Endothelial cell of umbilical vein (primary cell): Measurements from ENCODE around the gene SCGN. TPM values are rescaled to one million over a fixed set of nuclear protein-coding genes. Genes with fewer than 3 reads are reported as not detected.

Source experiments
- BruUV-seq: library from RNA; stranded (reverse); fragments of 400-500 nt; replicated peaks from 2 replicates; lab custom pipeline; 2021; lab: Mats Ljungman, UMichigan
- CTCF ChIA-PET: fragments of 300-600, 350-600 bp; sonication (Branson Sonifier 250); formaldehyde crosslinking; loops from one replicate; lab custom pipeline; 2021; ENCODE audit warnings: antibody characterized with exemption, inconsistent platforms; lab: Charles Lee
- POLR2A ChIA-PET: fragments of 300-600, 350-600 bp; sonication (Branson Sonifier 250); formaldehyde crosslinking; loops from one replicate; lab custom pipeline; 2021; ENCODE audit warnings: antibody characterized with exemption, inconsistent platforms; lab: Charles Lee
- DNase-seq: peaks from one replicate; pipeline ENCODE4 v3.0.0-alpha.2; 2011; ENCODE audit warnings: low read depth, low spot score
- FAIRE-seq: peaks from 2 replicates; lab custom pipeline; 2011; peaks lifted over from hg19 to GRCh38; lab: Jason Lieb, UNC
- H2AFZ ChIP-seq: 2 replicates; pipeline ENCODE4 v1.6.0; 2012; ENCODE audit warnings: low read depth, low read length, control low read depth, inconsistent platforms
- H3K27ac ChIP-seq: 2 replicates; pipeline ENCODE4 v1.5.1; 2011; ENCODE audit warnings: low read depth, mild to moderate bottlenecking, control low read depth, low read length, moderate library complexity; ENCODE audit not compliant: insufficient read depth
- H3K27me3 ChIP-seq, 2 experiments: 2 replicates each; pipeline versions ENCODE4 v1.6.0 to v1.6.1; 2011; ENCODE audit warnings: low read length in 2 of 2, mixed read lengths in 1 of 2; ENCODE audit not compliant: control insufficient read depth in 2 of 2, insufficient read depth in 2 of 2
- H3K36me3 ChIP-seq, 2 experiments: 2 replicates in 1 of 2; 3 replicates in 1 of 2; pipeline ENCODE4 v1.5.1; 2011; ENCODE audit warnings: low read length in 2 of 2, mild to moderate bottlenecking in 1 of 2, moderate library complexity in 1 of 2; ENCODE audit not compliant: control insufficient read depth in 2 of 2, insufficient read depth in 2 of 2; ENCODE audit errors: extremely low read depth in 1 of 2
- H3K4me1 ChIP-seq: 3 replicates; pipeline ENCODE4 v1.5.1; 2011; ENCODE audit warnings: mild to moderate bottlenecking, low read length; ENCODE audit not compliant: control insufficient read depth, insufficient read depth; ENCODE audit errors: extremely low read depth
- H3K4me2 ChIP-seq: 2 replicates; pipeline ENCODE4 v1.6.1; 2011; ENCODE audit warnings: low read length, control low read depth, mixed read lengths; ENCODE audit not compliant: insufficient read depth
- H3K4me3 ChIP-seq, 3 experiments: fragments of 200-600 bp in 1 of 3; sonication (generic), shearing (Covaris generic) in 1 of 3; replicated peaks in 1 of 3; 2 replicates each; pipeline ENCODE4 v1.5.1; 2011 to 2016; ENCODE audit warnings: control low read depth in 3 of 3, low read length in 3 of 3, mild to moderate bottlenecking in 2 of 3, inconsistent platforms in 1 of 3, low read depth in 1 of 3, moderate library complexity in 1 of 3; ENCODE audit not compliant: insufficient read depth in 1 of 3
- H3K79me2 ChIP-seq: 2 replicates; pipeline ENCODE4 v1.6.0; 2012; ENCODE audit warnings: low read length, inconsistent platforms; ENCODE audit not compliant: control insufficient read depth, insufficient read depth
- H3K9ac ChIP-seq: replicated peaks from 2 replicates; pipeline ENCODE3; 2011; ENCODE audit warnings: low read length, control low read depth; ENCODE audit not compliant: insufficient read depth; ENCODE audit errors: extremely low read depth
- H3K9me1 ChIP-seq: replicated peaks from 3 replicates; pipeline ENCODE4 v1.6.0; 2011; ENCODE audit warnings: mild to moderate bottlenecking, low read length; ENCODE audit not compliant: control insufficient read depth, insufficient read depth; ENCODE audit errors: extremely low read depth
- H3K9me3 ChIP-seq: replicated peaks from 2 replicates; pipeline ENCODE4 v1.5.1; 2012; ENCODE audit warnings: low read length, inconsistent platforms; ENCODE audit not compliant: control insufficient read depth, insufficient read depth
- H4K20me1 ChIP-seq: replicated peaks from 2 replicates; pipeline ENCODE3; 2011; ENCODE audit warnings: mild to moderate bottlenecking, low read length; ENCODE audit not compliant: control insufficient read depth, insufficient read depth; ENCODE audit errors: extremely low read depth
- EZH2 ChIP-seq: IDR thresholded peaks from 2 replicates; pipeline ENCODE4 v1.6.1; 2012; ENCODE audit warnings: borderline replicate concordance, low read depth, mild to moderate bottlenecking, moderate library complexity, low read length, inconsistent platforms; ENCODE audit not compliant: severe bottlenecking
- FOS ChIP-seq: IDR thresholded peaks from 2 replicates; pipeline ENCODE4 v1.6.1; 2011; ENCODE audit warnings: mild to moderate bottlenecking, low read length, moderate library complexity, borderline replicate concordance; ENCODE audit not compliant: insufficient read depth
- JUN ChIP-seq: IDR thresholded peaks from 2 replicates; pipeline ENCODE4 v1.6.1; 2011; ENCODE audit warnings: borderline replicate concordance, low read depth; ENCODE audit not compliant: insufficient read length, insufficient read depth
- MYC ChIP-seq: IDR thresholded peaks from one replicate; pipeline ENCODE4 v1.6.1; 2011; ENCODE audit warnings: mild to moderate bottlenecking, low read depth, low read length
- dilution Hi-C: fragments of 300-500 bp; cut with MboI; formaldehyde crosslinking; loops from one replicate; pipeline ENCODE4 v1.15.0; 2019; ENCODE audit warnings: low sequenced_read_pairs; ENCODE audit not compliant: extremely low pct_ligation_motif_present
- intact Hi-C: fragments of 100-400 bp; cut with micrococcal nuclease; formaldehyde crosslinking; loops from one replicate; pipeline ENCODE4 v1.10.0; 2022
- polyA plus RNA-seq, 4 experiments: library from polyadenylated mRNA; depleted of rRNA in 3 of 4; stranded (reverse) in 3 of 4; unstranded in 1 of 4; fragments of >200 nt; gene quantifications; 2 replicates each; pipeline versions ENCODE4 v1.2.1 to v1.2.3, GENCODE V29; 2011 to 2012; ENCODE audit warnings: missing spikeins in 1 of 4
- total RNA-seq: library from RNA; stranded (reverse); gene quantifications from 2 replicates; pipeline ENCODE4 v1.2.3, GENCODE V29; 2021
- TF ChIP-seq, protein P1 (sequence below): IDR thresholded peaks from 2 replicates; pipeline ENCODE4 v1.6.1; 2011; ENCODE audit not compliant: insufficient read depth, insufficient read length
- TF ChIP-seq, protein P2 (sequence below), 2 donors: IDR thresholded peaks; 1 replicate in 1 of 2; 2 replicates in 1 of 2; pipeline ENCODE4 v1.5.1; 2011; ENCODE audit warnings: low read length in 2 of 2, mild to moderate bottlenecking in 2 of 2, moderate library complexity in 2 of 2, control low read depth in 1 of 2, inconsistent platforms in 1 of 2, low read depth in 1 of 2; ENCODE audit not compliant: insufficient read depth in 1 of 2; ENCODE audit errors: extremely low read depth in 1 of 2

SCGN gene
- total and polyA plus RNA-seq, 2 donors (not counting 3 experiments of a cell fraction or from before 2014, with no cell fraction given), result not detected

DNA sequence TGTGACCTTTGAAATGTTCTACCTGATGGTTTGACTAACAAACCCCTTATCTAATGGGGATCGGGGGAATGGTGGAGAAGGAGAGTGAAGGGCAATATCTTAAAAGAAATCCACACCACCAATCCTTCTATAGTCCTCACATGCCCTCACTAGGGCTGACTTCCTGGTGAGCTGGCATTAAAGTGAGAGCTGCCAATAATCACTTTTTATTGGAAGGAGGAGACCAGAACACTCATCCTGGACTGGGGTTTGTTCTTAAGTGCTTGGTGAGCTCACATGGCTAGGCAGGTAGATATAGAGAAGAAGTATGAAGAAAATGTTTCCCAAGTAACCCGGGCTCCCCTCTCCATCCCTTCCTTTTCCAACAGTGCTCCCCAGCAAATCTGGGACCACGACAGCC lies 49.8 kb downstream of the SCGN start:
- TF ChIP-seq JUN, result no peak
- TF ChIP-seq MYC, result no peak
- no peak for TF ChIP-seq EZH2
- TF ChIP-seq, protein P1, sequence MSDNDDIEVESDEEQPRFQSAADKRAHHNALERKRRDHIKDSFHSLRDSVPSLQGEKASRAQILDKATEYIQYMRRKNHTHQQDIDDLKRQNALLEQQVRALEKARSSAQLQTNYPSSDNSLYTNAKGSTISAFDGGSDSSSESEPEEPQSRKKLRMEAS, result no peak
- TF ChIP-seq, protein P2, sequence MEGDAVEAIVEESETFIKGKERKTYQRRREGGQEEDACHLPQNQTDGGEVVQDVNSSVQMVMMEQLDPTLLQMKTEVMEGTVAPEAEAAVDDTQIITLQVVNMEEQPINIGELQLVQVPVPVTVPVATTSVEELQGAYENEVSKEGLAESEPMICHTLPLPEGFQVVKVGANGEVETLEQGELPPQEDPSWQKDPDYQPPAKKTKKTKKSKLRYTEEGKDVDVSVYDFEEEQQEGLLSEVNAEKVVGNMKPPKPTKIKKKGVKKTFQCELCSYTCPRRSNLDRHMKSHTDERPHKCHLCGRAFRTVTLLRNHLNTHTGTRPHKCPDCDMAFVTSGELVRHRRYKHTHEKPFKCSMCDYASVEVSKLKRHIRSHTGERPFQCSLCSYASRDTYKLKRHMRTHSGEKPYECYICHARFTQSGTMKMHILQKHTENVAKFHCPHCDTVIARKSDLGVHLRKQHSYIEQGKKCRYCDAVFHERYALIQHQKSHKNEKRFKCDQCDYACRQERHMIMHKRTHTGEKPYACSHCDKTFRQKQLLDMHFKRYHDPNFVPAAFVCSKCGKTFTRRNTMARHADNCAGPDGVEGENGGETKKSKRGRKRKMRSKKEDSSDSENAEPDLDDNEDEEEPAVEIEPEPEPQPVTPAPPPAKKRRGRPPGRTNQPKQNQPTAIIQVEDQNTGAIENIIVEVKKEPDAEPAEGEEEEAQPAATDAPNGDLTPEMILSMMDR (IDR thresholded peaks at IDR 0.05; ENCODE audit: extremely low read depth in 1 of 2, insufficient read depth in 1 of 2, low read depth in 1 of 2, low read length in 2 of 2), result no peak
- no peak for TF ChIP-seq FOS
- POLR2A ChIA-PET, result no interaction called here
- FAIRE-seq (no peak), DNase-seq (no peak)
- intact Hi-C loops (no loop called here), dilution Hi-C loops (no loop called here)
- H3K9me1 ChIP-seq, result no peaks in the 10 kb centered on the region
- H3K79me2 ChIP-seq, result no peaks in the 10 kb centered on the region
- peaks cover 0 to 4% of the 10 kb centered on the region in 2 experiments for H3K27me3 ChIP-seq
- BruUV-seq, result no TSS peak
- no peaks in the 10 kb centered on the region for H4K20me1 ChIP-seq
- CTCF ChIA-PET, result interaction anchor here (1.2 to 4.1 kb wide), 3 partner anchors 10 to 19 kb away, joined by 3 to 21 read pairs (median 11); no protein-coding TSS in a partner anchor
- H3K9me3 ChIP-seq, result no peaks in the 10 kb centered on the region
- H3K4me3 ChIP-seq, result no peak overlapping the region
- H3K9ac ChIP-seq, result no peak overlapping the region
- no peak overlapping the region for H3K27ac ChIP-seq
- no peak overlapping the region for H3K4me2 ChIP-seq
- no peaks in the 10 kb centered on the region for H3K36me3 ChIP-seq
- no peaks in the 10 kb centered on the region for H3K4me1 ChIP-seq
- H2AFZ ChIP-seq, result no peak overlapping the region
